Liver (tissue), 9 donors: Measurements from ENCODE around the gene EXOSC10. TPM values are rescaled to one million over a fixed set of nuclear protein-coding genes. Genes with fewer than 3 reads are reported as not detected.

Source experiments
- DNase-seq: peaks from one replicate; pipeline ENCODE4 v3.0.0-alpha.2; 2017; ENCODE audit warnings: low spot score
- H3K27ac ChIP-seq, 2 donors: one replicate each; pipeline ENCODE4 v1.7.0; 2013; ENCODE audit warnings: inconsistent platforms in 2 of 2, low read length in 2 of 2, control low read depth in 1 of 2, low read depth in 1 of 2, mild to moderate bottlenecking in 1 of 2
- H3K27me3 ChIP-seq, 4 donors: one replicate each; pipeline versions ENCODE4 v1.6.1 to v1.7.0; 2013; ENCODE audit warnings: low read length in 3 of 4, inconsistent platforms in 1 of 4, mild to moderate bottlenecking in 1 of 4, moderate library complexity in 1 of 4; ENCODE audit not compliant: control insufficient read depth in 4 of 4, insufficient read depth in 4 of 4
- H3K36me3 ChIP-seq, 4 donors: one replicate each; pipeline versions ENCODE4 v1.6.1 to v1.7.0; 2013; ENCODE audit warnings: low read length in 3 of 4, mild to moderate bottlenecking in 3 of 4, low read depth in 1 of 4, moderate library complexity in 1 of 4; ENCODE audit not compliant: control insufficient read depth in 4 of 4, insufficient read depth in 3 of 4
- H3K4me1 ChIP-seq, 4 donors: one replicate each; pipeline versions ENCODE4 v1.6.1 to v1.7.0; 2013; ENCODE audit warnings: low read length in 3 of 4, mild to moderate bottlenecking in 3 of 4, moderate library complexity in 1 of 4; ENCODE audit not compliant: control insufficient read depth in 4 of 4, insufficient read depth in 4 of 4
- H3K4me3 ChIP-seq, 3 donors: one replicate each; pipeline versions ENCODE4 v1.6.1 to v1.7.0; 2013; ENCODE audit warnings: low read length in 3 of 3, control low read depth in 1 of 3, low read depth in 1 of 3, mild to moderate bottlenecking in 1 of 3
- H3K9ac ChIP-seq, 2 donors: one replicate each; pipeline ENCODE4 v1.7.0; 2013; ENCODE audit warnings: low read length in 2 of 2, mild to moderate bottlenecking in 2 of 2, moderate library complexity in 2 of 2, control low read depth in 1 of 2, low read depth in 1 of 2
- H3K9me3 ChIP-seq, 4 donors: one replicate each; pipeline versions ENCODE4 v1.6.1 to v1.7.0; 2013; ENCODE audit warnings: low read length in 3 of 4; ENCODE audit not compliant: control insufficient read depth in 4 of 4
- EGR1 ChIP-seq, 2 donors: IDR thresholded peaks; 2 replicates each; pipeline ENCODE4 v1.6.1; 2016 to 2018; ENCODE audit warnings: antibody characterized with exemption in 2 of 2, low read depth in 2 of 2
- FOXA1 ChIP-seq: IDR thresholded peaks from 2 replicates; pipeline ENCODE4 v1.6.1; 2016; ENCODE audit warnings: antibody characterized with exemption
- FOXA2 ChIP-seq: IDR thresholded peaks from 2 replicates; pipeline ENCODE4 v1.6.1; 2016; ENCODE audit warnings: antibody characterized with exemption
- GABPA ChIP-seq, 2 donors: IDR thresholded peaks in 1 of 2; conservative IDR thresholded peaks in 1 of 2; 2 replicates each; pipeline ENCODE4 v1.6.1; 2016; ENCODE audit warnings: antibody characterized with exemption in 2 of 2, mild to moderate bottlenecking in 1 of 2, moderate library complexity in 1 of 2
- HNF4A ChIP-seq, 2 donors: conservative IDR thresholded peaks; 2 replicates each; pipeline ENCODE4 v1.6.1; 2016; ENCODE audit warnings: antibody characterized with exemption in 2 of 2, mild to moderate bottlenecking in 2 of 2
- HNF4G ChIP-seq: IDR thresholded peaks from 2 replicates; pipeline ENCODE4 v1.6.1; 2016; ENCODE audit warnings: antibody characterized with exemption
- JUND ChIP-seq, 2 donors: IDR thresholded peaks; 2 replicates each; pipeline ENCODE4 v1.6.1; 2016; ENCODE audit warnings: antibody characterized with exemption in 2 of 2
- NR2F2 ChIP-seq: IDR thresholded peaks from 2 replicates; pipeline ENCODE4 v1.6.1; 2016; ENCODE audit warnings: antibody characterized with exemption
- RAD21 ChIP-seq, 2 donors: IDR thresholded peaks; 2 replicates each; pipeline ENCODE4 v1.6.1; 2016; ENCODE audit warnings: antibody characterized with exemption in 2 of 2, mild to moderate bottlenecking in 2 of 2
- RXRA ChIP-seq, 2 donors: IDR thresholded peaks; 2 replicates each; pipeline ENCODE4 v1.6.1; 2017 to 2018; ENCODE audit warnings: antibody characterized with exemption in 2 of 2, mild to moderate bottlenecking in 1 of 2
- SP1 ChIP-seq: IDR thresholded peaks from 2 replicates; pipeline ENCODE4 v1.6.1; 2018; ENCODE audit warnings: antibody characterized with exemption, mild to moderate bottlenecking
- TAF1 ChIP-seq: conservative IDR thresholded peaks from 2 replicates; pipeline ENCODE4 v1.6.1; 2016; ENCODE audit warnings: antibody characterized with exemption, mild to moderate bottlenecking
- YY1 ChIP-seq: IDR thresholded peaks from 2 replicates; pipeline ENCODE4 v1.6.1; 2016; ENCODE audit warnings: antibody characterized with exemption, mild to moderate bottlenecking
- WGBS: extraction: QIAGEN DNeasy Blood & Tissue Kit; methylation state at CpG from one replicate; pipeline ENCODE4 v1.1.7; 2013; 5-methylcytosine and 5-hydroxymethylcytosine counted together
- polyA plus RNA-seq, 2 donors: library from polyadenylated mRNA; stranded (reverse) in 1 of 2; unstranded in 1 of 2; fragments of 200-250 nt in 1 of 2; fragments of >200 nt in 1 of 2; fragmentation: Nextera tagmentation in 1 of 2; extraction: Ambion mirVana in 1 of 2; gene quantifications; one replicate each; pipeline versions ENCODE4 v1.2.1 to v1.2.3, GENCODE V29; 2013 to 2015
- total RNA-seq, 2 donors: library from RNA; depleted of rRNA; stranded (reverse); fragments of >200 nt; gene quantifications; one replicate each; pipeline ENCODE4 v1.2.3, GENCODE V29; 2014
- TF ChIP-seq, protein P1 (sequence below): IDR thresholded peaks from 2 replicates; pipeline ENCODE4 v1.6.1; 2016; ENCODE audit warnings: antibody characterized with exemption
- TF ChIP-seq, protein P2 (sequence below): IDR thresholded peaks from 2 replicates; pipeline ENCODE4 v1.6.1; 2016; ENCODE audit warnings: antibody characterized with exemption
- TF ChIP-seq, protein P3 (sequence below): fragments of 150-350 bp; IDR thresholded peaks from 2 replicates; pipeline ENCODE4 v1.5.1; 2017; ENCODE audit warnings: improper control_type of control experiment, low read depth, low read length; ENCODE audit not compliant: missing input control
- TF ChIP-seq, protein P4 (sequence below): IDR thresholded peaks from 2 replicates; pipeline ENCODE4 v1.6.1; 2016; ENCODE audit warnings: antibody characterized with exemption
- TF ChIP-seq, protein P5 (sequence below): IDR thresholded peaks from 2 replicates; pipeline ENCODE4 v1.6.1; 2016; ENCODE audit warnings: antibody characterized with exemption, mild to moderate bottlenecking
- donor health status: healthy.
- donor health status: healthy.
- donor health status: healthy.
- donor health status: healthy.
- donor health status: healthy.

Gene EXOSC10
- total and polyA plus RNA-seq, 4 donors: 11.3 to 29.2 (median 20.9) TPM

DNA sequence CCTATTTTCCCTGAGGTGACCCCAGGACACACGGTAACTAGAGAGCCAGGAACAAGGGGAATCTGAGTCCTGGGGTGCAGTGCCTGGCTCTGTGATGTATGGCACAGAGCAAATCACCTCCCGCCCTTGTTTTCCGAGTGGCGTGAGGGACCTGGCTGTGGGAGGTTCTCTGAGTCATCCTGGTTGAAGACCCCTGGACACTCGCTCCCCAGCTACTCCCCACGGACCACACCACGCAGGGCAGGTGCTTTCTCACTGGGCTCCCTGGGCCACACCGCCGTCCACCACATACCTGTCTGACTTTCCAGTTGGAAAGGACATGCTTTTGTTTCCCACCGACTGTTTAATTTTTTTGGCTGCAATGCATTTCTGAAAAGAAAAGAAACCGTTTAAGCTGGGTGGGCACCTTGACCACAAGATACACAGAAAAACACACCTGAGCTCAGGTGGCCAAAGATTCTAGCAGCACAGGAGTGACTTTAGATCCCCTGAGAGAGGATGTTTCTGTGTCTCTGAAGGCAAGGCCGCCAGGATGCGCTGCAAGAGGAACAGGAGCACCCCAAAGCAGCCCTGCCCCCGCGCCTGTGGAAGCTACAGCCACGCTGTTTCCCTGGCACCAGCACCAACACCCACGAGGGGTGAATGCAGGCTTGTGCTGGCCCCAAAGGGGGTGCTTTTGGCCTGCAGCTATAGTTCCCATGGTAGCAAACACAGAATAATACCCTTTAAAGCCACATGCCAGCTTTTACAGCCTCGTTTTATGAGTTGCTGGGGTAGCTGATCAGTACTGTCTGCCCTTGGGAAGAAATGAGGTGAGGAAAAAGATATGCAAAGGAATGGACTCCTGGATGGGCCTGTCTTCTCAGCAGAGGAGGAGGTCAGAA is 31.7 kb downstream of the EXOSC10 start:
- Histone ChIP-seq H3K27ac (no peak overlapping the region), H3K4me3 (no peak overlapping the region), H3K9me3 (no peaks in the 10 kb centered on the region), H3K9ac (no peak overlapping the region), H3K27me3 (no peaks in the 10 kb centered on the region), H3K4me1 (no peaks in the 10 kb centered on the region), H3K36me3 (peaks cover 16 to 74% (median 46%) of the 10 kb centered on the region in 4 donors)
- TF ChIP-seq HNF4G: no peak
- TF ChIP-seq, protein P1, sequence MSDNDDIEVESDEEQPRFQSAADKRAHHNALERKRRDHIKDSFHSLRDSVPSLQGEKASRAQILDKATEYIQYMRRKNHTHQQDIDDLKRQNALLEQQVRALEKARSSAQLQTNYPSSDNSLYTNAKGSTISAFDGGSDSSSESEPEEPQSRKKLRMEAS: no peak
- TF ChIP-seq RAD21 (IDR thresholded peaks at IDR 0.05): no peak
- no peak for TF ChIP-seq EGR1 (IDR thresholded peaks at IDR 0.05; ENCODE audit: low read depth in 2 of 2)
- TF ChIP-seq FOXA2: no peak
- TF ChIP-seq, protein P2, sequence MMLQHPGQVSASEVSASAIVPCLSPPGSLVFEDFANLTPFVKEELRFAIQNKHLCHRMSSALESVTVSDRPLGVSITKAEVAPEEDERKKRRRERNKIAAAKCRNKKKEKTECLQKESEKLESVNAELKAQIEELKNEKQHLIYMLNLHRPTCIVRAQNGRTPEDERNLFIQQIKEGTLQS: no peak
- TF ChIP-seq, protein P3, sequence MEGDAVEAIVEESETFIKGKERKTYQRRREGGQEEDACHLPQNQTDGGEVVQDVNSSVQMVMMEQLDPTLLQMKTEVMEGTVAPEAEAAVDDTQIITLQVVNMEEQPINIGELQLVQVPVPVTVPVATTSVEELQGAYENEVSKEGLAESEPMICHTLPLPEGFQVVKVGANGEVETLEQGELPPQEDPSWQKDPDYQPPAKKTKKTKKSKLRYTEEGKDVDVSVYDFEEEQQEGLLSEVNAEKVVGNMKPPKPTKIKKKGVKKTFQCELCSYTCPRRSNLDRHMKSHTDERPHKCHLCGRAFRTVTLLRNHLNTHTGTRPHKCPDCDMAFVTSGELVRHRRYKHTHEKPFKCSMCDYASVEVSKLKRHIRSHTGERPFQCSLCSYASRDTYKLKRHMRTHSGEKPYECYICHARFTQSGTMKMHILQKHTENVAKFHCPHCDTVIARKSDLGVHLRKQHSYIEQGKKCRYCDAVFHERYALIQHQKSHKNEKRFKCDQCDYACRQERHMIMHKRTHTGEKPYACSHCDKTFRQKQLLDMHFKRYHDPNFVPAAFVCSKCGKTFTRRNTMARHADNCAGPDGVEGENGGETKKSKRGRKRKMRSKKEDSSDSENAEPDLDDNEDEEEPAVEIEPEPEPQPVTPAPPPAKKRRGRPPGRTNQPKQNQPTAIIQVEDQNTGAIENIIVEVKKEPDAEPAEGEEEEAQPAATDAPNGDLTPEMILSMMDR: no peak
- no peak for TF ChIP-seq SP1
- no peak for TF ChIP-seq TAF1
- no peak for TF ChIP-seq JUND (IDR thresholded peaks at IDR 0.05)
- no peak for TF ChIP-seq YY1
- no peak for TF ChIP-seq HNF4A (conservative IDR thresholded peaks at IDR 0.05)
- no peak for TF ChIP-seq NR2F2
- TF ChIP-seq, protein P4, sequence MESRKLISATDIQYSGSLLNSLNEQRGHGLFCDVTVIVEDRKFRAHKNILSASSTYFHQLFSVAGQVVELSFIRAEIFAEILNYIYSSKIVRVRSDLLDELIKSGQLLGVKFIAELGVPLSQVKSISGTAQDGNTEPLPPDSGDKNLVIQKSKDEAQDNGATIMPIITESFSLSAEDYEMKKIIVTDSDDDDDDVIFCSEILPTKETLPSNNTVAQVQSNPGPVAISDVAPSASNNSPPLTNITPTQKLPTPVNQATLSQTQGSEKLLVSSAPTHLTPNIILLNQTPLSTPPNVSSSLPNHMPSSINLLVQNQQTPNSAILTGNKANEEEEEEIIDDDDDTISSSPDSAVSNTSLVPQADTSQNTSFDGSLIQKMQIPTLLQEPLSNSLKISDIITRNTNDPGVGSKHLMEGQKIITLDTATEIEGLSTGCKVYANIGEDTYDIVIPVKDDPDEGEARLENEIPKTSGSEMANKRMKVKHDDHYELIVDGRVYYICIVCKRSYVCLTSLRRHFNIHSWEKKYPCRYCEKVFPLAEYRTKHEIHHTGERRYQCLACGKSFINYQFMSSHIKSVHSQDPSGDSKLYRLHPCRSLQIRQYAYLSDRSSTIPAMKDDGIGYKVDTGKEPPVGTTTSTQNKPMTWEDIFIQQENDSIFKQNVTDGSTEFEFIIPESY: no peak
- TF ChIP-seq, protein P5, sequence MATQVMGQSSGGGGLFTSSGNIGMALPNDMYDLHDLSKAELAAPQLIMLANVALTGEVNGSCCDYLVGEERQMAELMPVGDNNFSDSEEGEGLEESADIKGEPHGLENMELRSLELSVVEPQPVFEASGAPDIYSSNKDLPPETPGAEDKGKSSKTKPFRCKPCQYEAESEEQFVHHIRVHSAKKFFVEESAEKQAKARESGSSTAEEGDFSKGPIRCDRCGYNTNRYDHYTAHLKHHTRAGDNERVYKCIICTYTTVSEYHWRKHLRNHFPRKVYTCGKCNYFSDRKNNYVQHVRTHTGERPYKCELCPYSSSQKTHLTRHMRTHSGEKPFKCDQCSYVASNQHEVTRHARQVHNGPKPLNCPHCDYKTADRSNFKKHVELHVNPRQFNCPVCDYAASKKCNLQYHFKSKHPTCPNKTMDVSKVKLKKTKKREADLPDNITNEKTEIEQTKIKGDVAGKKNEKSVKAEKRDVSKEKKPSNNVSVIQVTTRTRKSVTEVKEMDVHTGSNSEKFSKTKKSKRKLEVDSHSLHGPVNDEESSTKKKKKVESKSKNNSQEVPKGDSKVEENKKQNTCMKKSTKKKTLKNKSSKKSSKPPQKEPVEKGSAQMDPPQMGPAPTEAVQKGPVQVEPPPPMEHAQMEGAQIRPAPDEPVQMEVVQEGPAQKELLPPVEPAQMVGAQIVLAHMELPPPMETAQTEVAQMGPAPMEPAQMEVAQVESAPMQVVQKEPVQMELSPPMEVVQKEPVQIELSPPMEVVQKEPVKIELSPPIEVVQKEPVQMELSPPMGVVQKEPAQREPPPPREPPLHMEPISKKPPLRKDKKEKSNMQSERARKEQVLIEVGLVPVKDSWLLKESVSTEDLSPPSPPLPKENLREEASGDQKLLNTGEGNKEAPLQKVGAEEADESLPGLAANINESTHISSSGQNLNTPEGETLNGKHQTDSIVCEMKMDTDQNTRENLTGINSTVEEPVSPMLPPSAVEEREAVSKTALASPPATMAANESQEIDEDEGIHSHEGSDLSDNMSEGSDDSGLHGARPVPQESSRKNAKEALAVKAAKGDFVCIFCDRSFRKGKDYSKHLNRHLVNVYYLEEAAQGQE: no peak
- TF ChIP-seq FOXA1: no peak
- no peak for TF ChIP-seq RXRA (IDR thresholded peaks at IDR 0.05)
- TF ChIP-seq GABPA (IDR thresholded peaks at IDR 0.05 in 1 of 2, conservative IDR thresholded peaks at IDR 0.05 in 1 of 2): no peak
- 91% methylated on average over 18 of the region's 18 CpGs for WGBS
- DNase-seq: no peak
